ENCODE data around the gene IL13RA2. TPM values are rescaled to one million over a fixed set of nuclear protein-coding genes. Genes with fewer than 3 reads are reported as not detected.

The IL13RA2 gene
- total RNA-seq, 4 donors from 2014 or later, result 0.29 to 1.5 TPM; not detected in 2

DNA sequence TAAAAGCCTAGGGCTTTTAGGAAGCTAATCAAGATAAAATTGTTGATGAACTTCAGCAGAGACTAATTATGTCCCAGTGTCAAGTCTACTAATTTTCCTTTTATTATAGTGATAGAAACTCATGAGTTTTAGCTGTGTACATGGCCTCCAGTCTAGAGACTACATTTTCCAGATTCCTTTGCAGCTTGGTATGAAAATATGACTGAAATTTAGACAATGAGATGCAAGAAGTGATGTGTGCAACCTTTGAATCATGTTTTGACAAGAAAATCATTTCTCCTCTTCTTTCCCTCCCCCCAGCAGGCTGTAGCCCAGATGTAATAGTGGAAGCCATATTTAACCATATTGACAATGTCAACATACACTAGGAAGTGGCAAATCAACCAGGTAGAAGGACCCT lies 30.3 kb upstream of the IL13RA2 start:
- no peak overlapping the region for H3K4me3 ChIP-seq (ENCODE audit: low read depth, poor library complexity, severe bottlenecking)
- TF ChIP-seq, protein P1, sequence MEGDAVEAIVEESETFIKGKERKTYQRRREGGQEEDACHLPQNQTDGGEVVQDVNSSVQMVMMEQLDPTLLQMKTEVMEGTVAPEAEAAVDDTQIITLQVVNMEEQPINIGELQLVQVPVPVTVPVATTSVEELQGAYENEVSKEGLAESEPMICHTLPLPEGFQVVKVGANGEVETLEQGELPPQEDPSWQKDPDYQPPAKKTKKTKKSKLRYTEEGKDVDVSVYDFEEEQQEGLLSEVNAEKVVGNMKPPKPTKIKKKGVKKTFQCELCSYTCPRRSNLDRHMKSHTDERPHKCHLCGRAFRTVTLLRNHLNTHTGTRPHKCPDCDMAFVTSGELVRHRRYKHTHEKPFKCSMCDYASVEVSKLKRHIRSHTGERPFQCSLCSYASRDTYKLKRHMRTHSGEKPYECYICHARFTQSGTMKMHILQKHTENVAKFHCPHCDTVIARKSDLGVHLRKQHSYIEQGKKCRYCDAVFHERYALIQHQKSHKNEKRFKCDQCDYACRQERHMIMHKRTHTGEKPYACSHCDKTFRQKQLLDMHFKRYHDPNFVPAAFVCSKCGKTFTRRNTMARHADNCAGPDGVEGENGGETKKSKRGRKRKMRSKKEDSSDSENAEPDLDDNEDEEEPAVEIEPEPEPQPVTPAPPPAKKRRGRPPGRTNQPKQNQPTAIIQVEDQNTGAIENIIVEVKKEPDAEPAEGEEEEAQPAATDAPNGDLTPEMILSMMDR (IDR thresholded peaks at IDR 0.05), result no peak
- no peak for TF ChIP-seq POLR2A (IDR thresholded peaks at IDR 0.05)
- no peak for DNase-seq (ENCODE audit: low spot score in 2 of 2)
- intact Hi-C loops (cut with DNase I; ENCODE audit: low total_unique reads), result no loop called here

DNA sequence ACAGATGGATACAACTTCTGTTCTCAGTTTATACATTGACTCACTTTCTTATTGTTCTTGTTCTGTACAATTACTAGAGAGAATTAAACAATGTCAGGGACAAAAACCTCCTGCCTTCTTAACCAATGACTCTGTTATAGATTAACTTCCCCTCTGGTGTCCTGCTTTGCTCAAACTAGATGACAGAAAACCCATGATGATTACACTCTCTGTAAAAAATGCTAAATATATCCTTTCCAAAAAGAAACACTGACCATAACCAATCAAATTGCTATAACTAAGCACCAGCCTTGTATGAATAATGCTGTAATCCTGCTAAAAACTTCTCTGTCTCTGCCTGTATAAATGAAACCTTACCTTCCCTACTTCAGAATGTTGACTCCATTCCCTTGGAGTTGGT lies 29.8 kb upstream of the IL13RA2 start:
- no peak for TF ChIP-seq POLR2A (IDR thresholded peaks at IDR 0.05)
- TF ChIP-seq, protein P1 (IDR thresholded peaks at IDR 0.05), result no peak
- intact Hi-C loops (cut with DNase I; ENCODE audit: low total_unique reads), result no loop called here
- no peak overlapping the region for H3K4me3 ChIP-seq (ENCODE audit: low read depth, poor library complexity, severe bottlenecking)
- DNase-seq (ENCODE audit: low spot score in 2 of 2), result no peak

DNA sequence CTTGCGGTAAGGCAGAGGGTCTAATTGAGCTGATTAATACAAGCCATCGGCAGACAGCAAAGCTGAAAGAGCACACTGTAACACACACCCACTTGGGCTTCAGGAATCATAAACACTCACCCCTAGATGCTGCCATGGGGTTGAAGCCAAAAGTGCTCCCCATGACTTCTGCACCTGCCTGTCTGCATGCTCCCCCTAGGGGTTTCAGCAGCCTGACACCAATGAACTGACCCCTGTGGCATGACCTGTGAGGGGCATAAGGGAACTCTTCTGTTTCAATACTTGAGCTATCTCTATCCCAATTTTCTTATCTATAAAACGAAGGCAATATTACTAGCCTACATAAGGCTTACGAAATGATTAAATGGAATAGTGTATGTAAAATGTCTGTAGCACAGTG lies 23.0 kb upstream of the IL13RA2 start:
- H3K4me3 ChIP-seq (ENCODE audit: low read depth, poor library complexity, severe bottlenecking), result no peak overlapping the region
- WGBS, 2 donors, result 75 to 97% methylated on average over 4 of the region's 4 CpGs
- TF ChIP-seq POLR2A (IDR thresholded peaks at IDR 0.05), result no peak
- TF ChIP-seq, protein P1 (IDR thresholded peaks at IDR 0.05), result no peak

DNA sequence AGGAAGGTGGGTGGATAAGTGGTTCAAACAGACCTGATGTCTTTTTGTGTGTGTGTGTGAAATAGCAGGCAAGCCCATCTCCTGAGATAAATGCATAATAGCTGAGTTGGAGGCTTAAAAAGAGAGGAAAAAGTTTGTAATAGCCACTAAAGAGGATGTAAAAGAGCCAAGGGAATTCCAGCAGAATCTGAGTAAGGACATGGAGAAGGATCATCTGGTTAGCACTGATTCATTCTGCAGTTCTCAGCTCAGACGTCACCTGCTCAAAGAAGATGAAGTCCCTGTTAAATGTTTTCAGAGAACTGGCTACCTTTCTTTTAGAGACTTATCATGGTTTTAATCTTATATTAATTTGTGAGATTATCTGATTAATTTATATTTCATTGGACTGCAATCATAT lies 21.0 kb upstream of the IL13RA2 start:
- intact Hi-C loops (cut with DNase I; ENCODE audit: low total_unique reads), result no loop called here
- WGBS, 2 donors, result 42 to 45% methylated on average over 1 of the region's 1 CpG
- no peak overlapping the region for H3K4me3 ChIP-seq (ENCODE audit: low read depth, poor library complexity, severe bottlenecking)
- DNase-seq (ENCODE audit: low spot score in 2 of 2), result no peak
- TF ChIP-seq, protein P1 (IDR thresholded peaks at IDR 0.05), result no peak
- TF ChIP-seq POLR2A (IDR thresholded peaks at IDR 0.05), result no peak

More for the DNA sequence above, 23.0 kb upstream of the IL13RA2 start:
- no peak for DNase-seq (ENCODE audit: low spot score in 2 of 2)
- intact Hi-C loops (cut with DNase I; ENCODE audit: low total_unique reads), result no loop called here

DNA sequence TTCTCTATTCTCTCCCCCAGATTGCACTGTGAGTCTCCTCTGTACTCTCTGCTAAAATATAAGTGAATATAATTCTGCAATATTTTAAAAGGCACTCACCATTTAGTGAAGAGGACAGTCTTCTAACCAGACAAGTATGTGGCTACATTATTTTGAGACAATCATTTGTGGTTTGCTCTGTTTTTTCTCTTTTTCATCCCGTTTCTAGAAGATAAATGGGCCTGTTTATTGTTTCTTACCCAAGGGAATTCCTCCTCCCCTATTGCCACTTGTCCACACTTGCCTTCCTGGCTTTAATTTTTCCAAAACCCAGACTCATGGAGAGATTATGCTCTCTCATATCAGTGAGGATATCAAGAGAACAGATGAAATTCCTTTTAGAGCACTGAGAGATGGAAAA lies 18.6 kb upstream of the IL13RA2 start:
- DNase-seq (ENCODE audit: low spot score in 2 of 2), result no peak
- no peak overlapping the region for H3K4me3 ChIP-seq (ENCODE audit: low read depth, poor library complexity, severe bottlenecking)
- 15 to 16% methylated on average over 1 of the region's 1 CpG for WGBS, 2 donors
- intact Hi-C loops (cut with DNase I; ENCODE audit: low total_unique reads), result no loop called here
- no peak for TF ChIP-seq POLR2A (IDR thresholded peaks at IDR 0.05)

DNA sequence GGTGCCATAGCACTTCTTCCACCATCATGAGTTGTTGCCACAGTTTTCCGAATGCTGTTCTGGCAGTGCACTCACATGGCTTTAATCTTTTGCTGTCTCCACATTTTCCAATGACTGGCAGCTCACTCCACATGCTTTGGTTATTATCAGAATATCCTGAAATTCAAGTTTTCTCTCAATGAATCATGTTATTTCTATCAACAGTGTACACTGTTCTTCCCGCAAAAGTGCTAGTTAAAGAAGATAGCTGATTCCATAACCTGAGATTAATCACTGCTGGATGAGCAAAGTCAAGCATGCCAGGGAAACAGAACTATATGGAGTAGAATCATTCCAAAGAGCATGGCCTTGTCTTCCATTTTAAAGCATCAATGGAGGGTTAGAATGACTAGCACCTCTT lies 14.6 kb upstream of the IL13RA2 start:
- intact Hi-C loops (cut with DNase I; ENCODE audit: low total_unique reads), result no loop called here
- 76 to 82% methylated on average over 2 of the region's 2 CpGs for WGBS, 2 donors
- no peak overlapping the region for H3K4me3 ChIP-seq (ENCODE audit: low read depth, poor library complexity, severe bottlenecking)
- TF ChIP-seq, protein P1 (IDR thresholded peaks at IDR 0.05), result no peak
- no peak for TF ChIP-seq POLR2A (IDR thresholded peaks at IDR 0.05)
- DNase-seq (ENCODE audit: low spot score in 2 of 2), result no peak
